ENCODE measurements around the gene SORCS3. TPM values are rescaled to one million over a fixed set of nuclear protein-coding genes. Genes with fewer than 3 reads are reported as not detected.

SORCS3 gene
- total RNA-seq, 1 donor from 2014 or later, result 2.0 TPM

- H3K4me3 Mint-ChIP-seq (ENCODE audit: unreplicated experiment), result no peak overlapping the region
- TF ChIP-seq CTCF (IDR thresholded peaks at IDR 0.05; ENCODE audit: partially characterized antibody, unreplicated experiment), result no peak
- no peak overlapping the region for H3K27ac Mint-ChIP-seq (ENCODE audit: unreplicated experiment)
- H3K27me3 Mint-ChIP-seq (ENCODE audit: unreplicated experiment), result no peaks in the 10 kb centered on the region
- no peaks in the 10 kb centered on the region for H3K36me3 Mint-ChIP-seq (ENCODE audit: unreplicated experiment)
- H3K4me1 Mint-ChIP-seq (ENCODE audit: low read depth, unreplicated experiment), result no peaks in the 10 kb centered on the region
- no peak for DNase-seq
- no peaks in the 10 kb centered on the region for H3K9me3 Mint-ChIP-seq (ENCODE audit: unreplicated experiment)
Observed at GRCh38 chr10:105192861-105193260, 551.8 kb downstream of the SORCS3 start.

DNA sequence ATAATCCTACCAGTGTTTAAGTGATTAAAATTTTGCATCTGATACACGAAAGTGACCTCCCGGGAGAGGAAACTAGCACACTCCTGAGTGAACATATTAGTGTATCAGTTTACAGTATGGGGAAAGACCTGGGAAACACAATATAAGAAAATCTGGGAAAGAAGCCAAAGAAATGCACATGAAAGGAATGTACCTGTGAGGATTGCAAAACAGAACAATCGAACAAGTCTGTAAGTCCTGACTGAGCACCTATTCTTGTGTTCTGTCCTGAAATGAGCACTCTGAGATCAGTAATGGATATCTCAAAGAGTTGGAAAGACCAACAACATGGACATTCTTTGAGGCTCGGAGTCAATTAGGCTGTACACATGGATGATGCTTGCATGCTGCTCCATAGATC is 554.7 kb downstream of the SORCS3 start:
- no peaks in the 10 kb centered on the region for H3K4me1 Mint-ChIP-seq (ENCODE audit: low read depth, unreplicated experiment)
- no peak for TF ChIP-seq CTCF (IDR thresholded peaks at IDR 0.05; ENCODE audit: partially characterized antibody, unreplicated experiment)
- H3K9me3 Mint-ChIP-seq (ENCODE audit: unreplicated experiment), result no peaks in the 10 kb centered on the region
- H3K27me3 Mint-ChIP-seq (ENCODE audit: unreplicated experiment), result no peaks in the 10 kb centered on the region
- no peaks in the 10 kb centered on the region for H3K36me3 Mint-ChIP-seq (ENCODE audit: unreplicated experiment)
- H3K4me3 Mint-ChIP-seq (ENCODE audit: unreplicated experiment), result no peak overlapping the region
- H3K27ac Mint-ChIP-seq (ENCODE audit: unreplicated experiment), result no peak overlapping the region
- no peak for DNase-seq

DNA sequence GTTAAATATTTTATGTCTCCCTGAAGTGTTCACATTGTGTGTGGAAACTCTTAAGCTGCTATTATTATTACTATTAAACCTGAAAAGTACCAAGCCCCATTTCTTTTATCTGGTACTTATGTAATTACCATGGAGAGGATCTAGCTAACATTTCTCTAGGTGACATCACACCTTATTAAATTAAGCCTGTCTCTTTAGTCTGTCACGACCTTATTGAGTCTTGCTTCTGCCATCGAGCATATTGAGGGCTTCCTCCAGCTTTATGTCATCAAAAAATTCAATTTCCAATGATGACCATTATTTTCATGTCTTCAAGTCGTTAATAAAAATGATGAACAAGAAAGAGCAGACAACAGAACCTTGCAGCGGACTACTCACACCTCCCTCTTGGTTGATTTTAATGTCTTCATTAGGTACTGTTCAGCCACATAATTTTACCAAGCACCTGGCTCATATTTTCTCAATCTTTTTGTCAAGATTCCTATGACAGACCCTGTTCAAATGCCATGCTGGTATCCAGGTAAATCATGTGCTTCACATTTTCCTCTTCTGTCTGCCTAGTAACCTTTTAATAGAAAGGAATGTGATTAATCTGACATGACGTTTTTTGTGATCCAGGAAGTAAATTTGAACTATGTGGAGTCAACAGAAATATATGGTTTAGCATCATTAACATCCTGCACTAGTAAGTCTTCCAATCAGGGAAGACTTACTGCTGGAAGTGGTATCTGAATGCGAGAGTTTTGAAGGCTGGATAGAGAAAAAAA is 556.7 kb downstream of the SORCS3 start:
- Mint-ChIP-seq H3K4me3 (ENCODE audit: unreplicated experiment) (no peak overlapping the region), H3K27me3 (ENCODE audit: unreplicated experiment) (no peaks in the 10 kb centered on the region), H3K9me3 (ENCODE audit: unreplicated experiment) (no peaks in the 10 kb centered on the region), H3K27ac (ENCODE audit: unreplicated experiment) (no peak overlapping the region), H3K4me1 (ENCODE audit: low read depth, unreplicated experiment) (no peaks in the 10 kb centered on the region), H3K36me3 (ENCODE audit: unreplicated experiment) (no peaks in the 10 kb centered on the region)
- TF ChIP-seq CTCF (IDR thresholded peaks at IDR 0.05; ENCODE audit: partially characterized antibody, unreplicated experiment), result no peak
- no peak for DNase-seq

- no peak overlapping the region for H3K4me3 Mint-ChIP-seq (ENCODE audit: unreplicated experiment)
- H3K36me3 Mint-ChIP-seq (ENCODE audit: unreplicated experiment), result no peaks in the 10 kb centered on the region
- no peaks in the 10 kb centered on the region for H3K27me3 Mint-ChIP-seq (ENCODE audit: unreplicated experiment)
- H3K27ac Mint-ChIP-seq (ENCODE audit: unreplicated experiment), result no peak overlapping the region
- no peak for TF ChIP-seq CTCF (IDR thresholded peaks at IDR 0.05; ENCODE audit: partially characterized antibody, unreplicated experiment)
- H3K9me3 Mint-ChIP-seq (ENCODE audit: unreplicated experiment), result no peaks in the 10 kb centered on the region
- no peaks in the 10 kb centered on the region for H3K4me1 Mint-ChIP-seq (ENCODE audit: low read depth, unreplicated experiment)
- no peak for DNase-seq
Observed at GRCh38 chr10:105206616-105207015, 565.5 kb downstream of the SORCS3 start.

GRCh38 chr10:105207476-105207995 is 566.4 kb downstream of the SORCS3 start:
- no peak overlapping the region for H3K4me3 Mint-ChIP-seq (ENCODE audit: unreplicated experiment)
- no peaks in the 10 kb centered on the region for H3K27me3 Mint-ChIP-seq (ENCODE audit: unreplicated experiment)
- TF ChIP-seq CTCF (IDR thresholded peaks at IDR 0.05; ENCODE audit: partially characterized antibody, unreplicated experiment), result no peak
- DNase-seq, result no peak
- H3K27ac Mint-ChIP-seq (ENCODE audit: unreplicated experiment), result no peak overlapping the region
- H3K4me1 Mint-ChIP-seq (ENCODE audit: low read depth, unreplicated experiment), result no peaks in the 10 kb centered on the region
- no peaks in the 10 kb centered on the region for H3K36me3 Mint-ChIP-seq (ENCODE audit: unreplicated experiment)
- H3K9me3 Mint-ChIP-seq (ENCODE audit: unreplicated experiment), result no peaks in the 10 kb centered on the region
